Peyer's patch (tissue), 4 donors: ENCODE results near the gene MX1. TPM values are rescaled to one million over a fixed set of nuclear protein-coding genes. Genes with fewer than 3 reads are reported as not detected.

ENCODE experiments used
- DNase-seq, 3 donors: peaks; one replicate each; pipeline ENCODE4 v3.0.0-alpha.2; 2017 to 2019
- H3K27ac ChIP-seq, 4 donors: fragments of 200-600 bp; sonication (generic); one replicate each; pipeline ENCODE4 v1.5.1; 2016 to 2019
- H3K27me3 ChIP-seq, 2 donors: fragments of 200-600 bp; sonication (generic); one replicate each; pipeline ENCODE4 v1.5.1; 2019
- H3K36me3 ChIP-seq, 3 donors: fragments of 200-600 bp; sonication (generic); one replicate each; pipeline ENCODE4 v1.5.1; 2016 to 2019
- H3K4me1 ChIP-seq, 4 donors: fragments of 200-600 bp; sonication (generic); one replicate each; pipeline ENCODE4 v1.5.1; 2016 to 2019
- H3K4me3 ChIP-seq, 4 donors: fragments of 200-600 bp; sonication (generic); 1 replicate in 3 of 4; 2 replicates in 1 of 4; pipeline ENCODE4 v1.5.1; 2016 to 2019; ENCODE audit warnings: mild to moderate bottlenecking in 1 of 4
- H3K9me3 ChIP-seq, 4 donors: fragments of 200-600 bp; sonication (generic); one replicate each; pipeline ENCODE4 v1.5.1; 2016 to 2019; ENCODE audit warnings: mild to moderate bottlenecking in 1 of 4
- CTCF ChIP-seq, 6 experiments: fragments of 450-650 bp in 4 of 6; fragments of 200-600 bp in 2 of 6; sonication (generic) in 1 of 6; IDR thresholded peaks; one replicate each; pipeline ENCODE4 v1.5.1; 2017 to 2019; ENCODE audit warnings: antibody characterized with exemption in 6 of 6, mild to moderate bottlenecking in 3 of 6, moderate library complexity in 1 of 6
- POLR2A ChIP-seq, 2 donors: fragments of 450-650 bp; IDR thresholded peaks; one replicate each; pipeline ENCODE4 v1.5.1; 2017; ENCODE audit warnings: antibody characterized with exemption in 2 of 2, mild to moderate bottlenecking in 2 of 2, moderate library complexity in 2 of 2
- total RNA-seq, 4 donors: library from RNA; depleted of rRNA; stranded (reverse); fragments of >200 nt; gene quantifications; one replicate each; pipeline ENCODE4 v1.1.0, GENCODE V29; 2016

The MX1 gene
- total RNA-seq = 100 to 1,000 TPM in 1 of 4 donors, 10 to 100 TPM in 3; 52.4 to 109 (median 78.9) TPM

- peaks cover 0 to 14% (median 0%) of the 10 kb centered on the region in 3 donors for H3K36me3 ChIP-seq
- DNase-seq = peak; percentile 88 to 94 (median 93)
- TF ChIP-seq CTCF (IDR thresholded peaks at IDR 0.05) = no peak
- peak; percentile 84 to 89 for TF ChIP-seq POLR2A (IDR thresholded peaks at IDR 0.05)
- H3K4me3 ChIP-seq = peak within 1 kb of the TSS; percentile 64 to 85 (median 78)
- H3K27ac ChIP-seq = peak within 1 kb of the TSS; percentile 72 to 77 (median 74)
- no peaks in the 10 kb centered on the region for H3K9me3 ChIP-seq
- H3K4me1 ChIP-seq = peaks cover 0 to 16% (median 2%) of the 10 kb centered on the region in 4 donors
- no peaks in the 10 kb centered on the region for H3K27me3 ChIP-seq
Measured at GRCh38 chr21:41425954-41426675, at the start of gene MX1. TSS of gene MX1 (plus strand) at chr21:41426239. CDS start at chr21:41432071, 5,832 bp downstream.

- Histone ChIP-seq H3K27me3 (no peaks in the 10 kb centered on the region), H3K4me1 (no peaks in the 10 kb centered on the region), H3K9me3 (no peaks in the 10 kb centered on the region), H3K36me3 (peaks cover 0 to 38% (median 0%) of the 10 kb centered on the region in 3 donors), H3K4me3 (no peak overlapping the region), H3K27ac (no peak overlapping the region)
- TF ChIP-seq POLR2A (IDR thresholded peaks at IDR 0.05) (no peak), CTCF (IDR thresholded peaks at IDR 0.05) (no peak)
- DNase-seq = no peak
Measured at GRCh38 chr21:41377715-41378114, 48.3 kb upstream of the MX1 start.

- no peaks in the 10 kb centered on the region for H3K4me1 ChIP-seq
- no peak overlapping the region for H3K27ac ChIP-seq
- no peak overlapping the region for H3K4me3 ChIP-seq
- H3K27me3 ChIP-seq = no peaks in the 10 kb centered on the region
- peaks cover 0 to 46% (median 0%) of the 10 kb centered on the region in 3 donors for H3K36me3 ChIP-seq
- no peak for TF ChIP-seq POLR2A (IDR thresholded peaks at IDR 0.05)
- TF ChIP-seq CTCF (IDR thresholded peaks at IDR 0.05) = no peak
- peak in 1 of 3 donors; percentile 40 for DNase-seq
- no peaks in the 10 kb centered on the region for H3K9me3 ChIP-seq
Measured at GRCh38 chr21:41378849-41379248, 47.2 kb upstream of the MX1 start.

- no peaks in the 10 kb centered on the region for H3K4me1 ChIP-seq
- H3K27ac ChIP-seq = no peak overlapping the region
- H3K9me3 ChIP-seq = no peaks in the 10 kb centered on the region
- peaks cover 0 to 46% (median 0%) of the 10 kb centered on the region in 3 donors for H3K36me3 ChIP-seq
- no peak for TF ChIP-seq CTCF (IDR thresholded peaks at IDR 0.05)
- TF ChIP-seq POLR2A (IDR thresholded peaks at IDR 0.05) = no peak
- no peaks in the 10 kb centered on the region for H3K27me3 ChIP-seq
- DNase-seq = peak in 1 of 3 donors; percentile 27
- no peak overlapping the region for H3K4me3 ChIP-seq
Measured at GRCh38 chr21:41379901-41380300, 46.1 kb upstream of the MX1 start.

GRCh38 chr21:41381731-41382130 is 44.3 kb upstream of the MX1 start:
- Histone ChIP-seq H3K4me1 (no peaks in the 10 kb centered on the region), H3K4me3 (no peak overlapping the region), H3K27ac (no peak overlapping the region), H3K9me3 (no peaks in the 10 kb centered on the region), H3K27me3 (no peaks in the 10 kb centered on the region), H3K36me3 (peaks cover 0 to 46% (median 0%) of the 10 kb centered on the region in 3 donors)
- no peak for DNase-seq
- TF ChIP-seq CTCF (IDR thresholded peaks at IDR 0.05) = no peak
- TF ChIP-seq POLR2A (IDR thresholded peaks at IDR 0.05) = no peak
